HG03520 (cell line): ENCODE results near the gene TXNDC8.
A peak's percentile ranks its signal among the peaks of the same experiment; 100 is the strongest.
"Not testable (repeated sequence)": the region's sequence is repeated elsewhere in the genome, so short reads cannot be mapped to it uniquely, and the experiment has no call there.

Source experiments
- ATAC-seq: cut with Tn5 transposase; IDR thresholded peaks from one replicate; pipeline ENCODE4 v1.9.1; 2021; ENCODE audit warnings: mild to moderate bottlenecking, moderate library complexity; ENCODE audit not compliant: unreplicated experiment

Gene TXNDC8

DNA sequence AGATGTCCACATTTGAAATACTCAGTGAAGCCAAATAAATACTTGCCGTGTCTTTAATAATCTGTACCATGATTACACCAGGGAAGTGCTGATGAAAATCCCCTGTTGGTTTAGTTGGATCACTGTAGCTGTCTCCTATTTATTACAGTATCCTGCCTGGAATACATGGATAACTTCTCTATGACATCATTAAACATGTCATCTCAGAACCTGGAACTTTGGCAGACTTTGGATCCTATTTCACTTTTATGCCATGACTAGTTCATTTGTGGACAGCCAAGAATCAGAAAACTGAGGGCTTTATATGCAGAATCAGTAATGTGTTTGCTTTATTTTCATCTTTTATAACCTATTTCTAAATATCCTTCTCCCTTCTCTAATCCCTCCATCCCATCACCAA, at the start of gene TXNDC8:
TSS of gene TXNDC8 (minus strand) at position 137 of the 400 bp plus-strand sequence.
- no peak for ATAC-seq

DNA sequence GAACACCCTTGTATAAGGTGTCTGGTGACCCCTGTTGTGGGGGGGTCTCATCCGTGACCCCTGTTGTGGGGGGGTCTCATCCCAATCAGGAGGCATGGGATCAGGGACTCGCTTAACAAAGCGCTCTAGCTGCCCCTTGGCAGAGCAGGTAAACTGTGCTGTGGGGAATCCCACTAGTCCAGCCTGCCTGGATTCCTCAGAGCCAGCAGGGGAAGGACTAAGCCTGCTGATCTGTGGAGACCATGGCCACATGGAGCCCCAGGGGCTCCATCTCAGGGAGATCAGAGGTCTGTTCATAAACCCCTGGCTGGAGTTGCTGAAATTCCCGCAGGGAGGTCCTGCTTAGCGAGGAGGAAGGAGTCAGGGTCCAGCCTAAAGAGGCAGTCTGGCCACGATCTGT, 45.8 kb upstream of the TXNDC8 start:
- no peak for ATAC-seq

DNA sequence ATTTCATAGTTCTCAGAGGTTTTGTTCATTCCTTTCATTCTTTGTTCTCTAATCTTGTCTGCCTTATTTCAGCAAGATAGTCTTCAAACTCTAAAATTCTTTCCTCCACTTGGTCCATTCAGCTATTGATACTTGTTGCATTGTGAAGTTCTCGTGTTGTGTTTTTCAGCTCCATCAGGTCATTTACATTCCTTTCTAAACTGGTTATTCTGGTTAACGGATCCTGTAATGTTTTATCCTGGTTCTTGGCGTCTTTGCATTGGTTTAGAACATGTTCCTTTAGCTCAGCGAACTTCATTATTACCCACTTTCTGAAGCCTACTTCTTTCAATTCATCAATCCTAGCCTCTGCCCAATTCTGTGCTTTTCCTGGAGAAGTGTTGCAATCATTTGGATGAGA, 45.1 kb upstream of the TXNDC8 start:
- no peak for ATAC-seq

DNA sequence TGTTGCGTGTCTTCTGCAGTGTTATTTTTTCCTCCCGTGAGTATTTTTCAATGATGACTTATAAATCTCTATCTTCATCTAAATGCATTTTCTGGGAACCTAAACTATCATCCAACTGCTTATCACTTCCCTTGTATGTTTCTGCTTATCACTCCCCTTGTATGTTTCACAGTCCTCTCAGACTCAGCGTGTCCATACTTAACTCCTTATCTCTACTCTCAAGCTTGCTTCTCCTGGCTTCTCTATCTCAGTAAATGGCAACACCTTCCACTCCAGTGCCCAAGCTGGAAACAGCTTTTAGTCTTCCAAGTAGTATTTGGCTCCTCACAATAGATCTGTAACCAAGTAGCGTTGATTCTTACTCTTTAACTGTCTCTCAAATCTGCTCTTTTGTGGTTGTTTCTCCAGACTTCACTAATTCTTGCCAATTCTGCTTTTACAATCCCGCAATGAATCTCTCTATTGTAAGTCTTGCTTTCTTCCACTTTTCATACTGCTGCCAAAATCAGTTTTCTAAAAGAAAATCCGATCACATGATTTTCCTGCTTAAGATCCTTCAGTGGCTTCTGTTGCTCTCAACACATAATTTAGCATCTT, 33.8 kb upstream of the TXNDC8 start:
- no peak for ATAC-seq

DNA sequence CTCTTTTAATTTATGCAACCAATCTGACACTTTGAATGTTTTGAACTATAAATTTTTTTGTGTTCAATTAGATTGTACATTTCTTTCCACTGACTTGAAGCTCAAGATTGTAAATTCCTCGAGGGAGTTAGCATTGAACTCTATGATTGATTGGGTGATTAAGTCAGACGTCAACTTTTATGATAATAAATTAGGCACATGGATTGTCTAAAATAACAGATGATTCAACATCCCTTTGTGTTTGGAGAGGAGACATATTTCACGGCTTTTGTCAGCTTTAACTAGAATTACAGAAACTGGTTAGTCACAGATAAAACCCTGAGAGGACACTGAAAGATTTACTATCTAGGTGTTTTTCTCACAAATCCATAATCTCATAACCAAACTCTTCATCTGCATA, 32.7 kb upstream of the TXNDC8 start:
- no peak for ATAC-seq

DNA sequence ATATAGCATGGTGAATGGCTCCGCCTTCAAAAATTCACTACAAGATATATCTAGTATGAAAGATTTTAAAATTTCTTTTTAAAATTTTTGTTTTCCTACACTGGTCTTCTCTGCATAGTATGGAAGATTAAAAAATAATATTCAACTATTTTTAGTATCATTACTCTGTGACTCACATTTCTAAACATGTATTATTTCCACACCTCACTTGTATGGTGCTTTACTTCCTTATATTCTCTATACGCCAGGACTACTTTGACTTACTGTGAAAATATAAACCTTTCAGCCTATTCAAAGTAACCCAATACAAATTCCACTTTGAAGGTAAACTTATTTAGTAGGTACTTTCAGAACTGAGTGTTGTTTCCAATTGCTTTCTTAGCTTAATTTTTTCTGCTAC, 26.8 kb upstream of the TXNDC8 start:
- ATAC-seq, result no peak

DNA sequence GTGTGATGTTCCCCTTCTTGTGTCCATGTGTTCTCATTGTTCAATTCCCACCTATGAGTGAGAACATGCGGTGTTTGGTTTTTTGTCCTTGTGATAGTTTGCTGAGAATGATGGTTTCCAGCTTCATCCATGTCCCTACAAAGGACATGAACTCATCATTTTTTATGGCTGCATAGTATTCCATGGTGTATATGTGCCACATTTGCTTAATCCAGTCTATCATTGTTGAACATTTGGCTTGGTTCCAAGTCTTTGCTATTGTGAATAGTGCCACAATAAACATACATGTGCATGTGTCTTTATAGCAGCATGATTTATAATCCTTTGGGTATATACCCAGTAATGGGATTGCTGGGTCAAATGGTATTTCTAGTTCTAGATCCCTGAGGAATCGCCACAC, 21.3 kb upstream of the TXNDC8 start:
- ATAC-seq, result not testable (repeated sequence)

DNA sequence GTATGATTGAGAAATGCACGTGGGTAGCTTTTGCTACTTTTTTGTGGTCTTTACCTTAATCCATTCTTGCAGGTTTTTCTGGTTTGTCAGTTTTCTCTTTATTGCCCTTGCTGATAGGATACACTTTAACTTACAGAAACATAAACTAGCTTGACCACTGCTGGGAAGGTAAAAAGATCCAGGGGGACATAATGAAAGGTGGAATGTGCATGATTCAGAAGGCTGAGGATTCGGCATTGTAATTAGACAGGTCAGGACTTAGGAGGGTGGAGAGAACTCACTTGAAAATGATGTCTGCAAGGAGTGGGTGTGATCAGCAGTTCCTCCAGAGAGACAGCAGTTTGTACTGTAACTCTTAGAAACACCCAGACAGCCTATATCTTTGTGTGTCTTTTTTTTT, 19.8 kb upstream of the TXNDC8 start:
- ATAC-seq, result no peak

DNA sequence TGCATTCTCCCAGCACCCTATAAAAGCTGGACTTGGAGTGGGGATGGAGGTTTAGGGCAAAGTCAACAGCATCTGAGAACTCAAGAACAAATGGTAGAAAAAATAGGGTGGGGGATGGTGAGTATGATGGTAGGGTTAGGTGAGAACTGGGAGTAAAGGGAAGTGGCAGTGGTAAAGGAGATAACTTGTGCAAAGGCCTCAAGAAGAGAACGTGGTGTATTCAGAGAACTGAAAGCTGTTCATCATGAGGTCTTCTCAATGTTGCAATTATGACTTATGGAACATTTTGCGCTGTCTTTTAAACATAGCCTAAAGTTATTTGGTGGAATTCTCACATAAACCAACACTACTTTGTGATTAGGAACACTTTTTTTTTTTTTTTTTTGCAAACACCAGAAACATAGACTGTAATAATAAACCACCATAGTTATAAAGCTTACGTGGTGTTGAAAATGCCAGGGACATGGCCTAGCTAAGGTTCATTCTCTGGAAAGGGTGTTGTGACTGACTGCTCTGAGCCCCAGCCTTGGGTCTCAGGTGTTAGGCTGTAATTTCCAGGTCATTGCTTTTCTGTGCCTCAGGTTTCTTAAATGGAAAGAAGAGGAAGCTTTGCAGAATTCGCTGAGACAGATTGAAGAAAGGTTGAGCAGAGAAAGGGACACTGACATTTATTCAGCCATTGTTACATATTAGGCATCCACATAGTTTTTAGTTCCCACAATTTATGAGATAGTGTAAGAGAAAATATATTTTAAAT, 19.2 kb upstream of the TXNDC8 start:
- no peak for ATAC-seq

DNA sequence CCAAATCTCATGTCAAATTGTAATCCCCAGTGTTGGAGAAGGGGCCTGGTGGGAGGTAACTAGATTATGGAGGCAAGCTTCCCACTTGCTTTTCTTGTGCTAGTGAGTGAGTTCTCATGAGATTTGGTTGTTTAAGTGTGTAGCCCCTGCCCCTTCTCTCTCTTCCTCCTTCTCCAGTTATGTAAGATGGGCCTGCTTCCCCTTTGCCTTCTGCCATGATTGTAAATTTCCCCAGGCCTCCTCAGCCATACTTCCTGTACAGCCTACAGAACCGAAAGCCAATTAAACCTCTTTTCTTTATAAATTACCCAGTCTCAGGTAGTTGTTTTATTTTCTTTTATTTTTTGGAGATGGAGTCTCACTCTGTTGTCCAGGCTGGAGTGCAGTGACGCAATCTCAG, 18.2 kb upstream of the TXNDC8 start:
- ATAC-seq, result no peak

DNA sequence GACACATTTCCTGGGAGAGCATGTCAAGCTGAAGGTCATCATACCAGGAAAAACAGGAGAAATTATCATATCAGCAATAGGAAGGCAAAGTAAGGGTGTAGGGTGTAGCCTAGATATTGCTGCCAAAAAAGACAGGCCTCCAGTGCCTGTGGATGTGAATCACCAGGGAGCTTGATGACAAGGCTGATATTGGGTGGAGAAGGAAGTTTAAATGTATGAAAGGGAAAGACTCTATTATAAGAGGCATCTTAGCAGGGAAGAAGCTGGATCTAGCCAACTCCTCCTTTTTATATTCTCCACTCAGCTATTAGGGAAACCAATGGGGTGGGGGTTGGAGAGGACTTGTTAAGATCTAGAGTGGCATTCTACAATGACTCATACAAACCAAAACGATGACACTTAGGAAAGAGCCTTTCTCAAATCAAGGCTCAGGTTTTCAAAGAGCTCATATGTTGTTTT, 13.4 kb upstream of the TXNDC8 start:
- ATAC-seq, result no peak

DNA sequence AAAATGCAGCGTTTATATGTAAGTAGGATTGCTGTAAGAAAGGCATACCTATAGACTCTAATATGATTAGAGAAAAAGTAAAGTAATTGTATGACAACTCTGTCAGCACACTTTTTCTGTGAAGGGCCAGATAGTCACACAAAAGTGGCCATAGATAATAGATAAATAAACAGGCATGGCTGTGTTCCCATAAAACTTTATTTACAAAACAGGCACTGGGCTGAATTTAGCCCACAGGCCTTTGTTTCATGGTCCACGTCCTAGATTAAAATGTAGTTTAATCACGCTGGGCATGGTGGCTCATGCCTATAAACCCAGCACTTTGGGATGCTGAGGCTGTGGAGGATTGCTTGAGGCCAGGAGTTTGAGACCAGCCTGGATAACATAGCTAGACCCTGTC, 8.7 kb upstream of the TXNDC8 start:
- ATAC-seq, result no peak

DNA sequence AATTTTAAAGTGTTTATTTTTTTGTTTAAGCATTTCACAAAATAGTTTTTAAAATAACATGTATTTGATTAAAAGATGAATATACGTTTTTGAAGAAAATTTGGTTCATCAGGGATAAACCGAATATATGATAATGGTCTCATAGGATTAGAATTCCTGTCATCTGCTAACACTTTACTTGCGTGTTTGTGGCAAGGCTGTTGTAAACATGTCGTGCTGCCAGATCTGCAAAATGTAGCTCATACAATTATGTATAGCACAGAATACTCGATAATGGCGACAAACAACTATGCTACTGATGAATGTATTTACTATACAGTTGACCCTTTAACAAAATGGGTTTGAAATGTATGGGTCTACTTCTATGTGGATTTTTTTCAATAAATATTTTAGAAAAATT, 7.2 kb upstream of the TXNDC8 start:
- no peak for ATAC-seq

DNA sequence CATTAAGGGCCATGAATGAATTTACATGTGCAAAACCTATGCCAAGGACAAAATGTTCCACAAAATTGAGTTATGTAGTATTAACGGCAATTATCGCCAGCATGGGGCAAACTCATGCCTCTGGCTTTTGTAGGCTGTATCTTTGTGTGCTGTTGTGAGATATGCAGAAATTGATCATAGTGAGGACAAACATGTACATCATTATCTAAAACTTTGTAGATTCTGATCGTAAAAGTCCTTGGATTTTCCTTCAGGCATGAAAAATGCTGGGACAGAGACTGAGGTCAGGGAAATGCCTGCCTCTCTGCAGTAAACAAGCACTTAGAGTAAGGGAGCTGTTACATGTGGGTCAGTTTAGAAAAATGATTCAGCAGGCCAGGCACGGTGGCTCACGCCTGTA, 5.9 kb upstream of the TXNDC8 start:
- ATAC-seq, result no peak

DNA sequence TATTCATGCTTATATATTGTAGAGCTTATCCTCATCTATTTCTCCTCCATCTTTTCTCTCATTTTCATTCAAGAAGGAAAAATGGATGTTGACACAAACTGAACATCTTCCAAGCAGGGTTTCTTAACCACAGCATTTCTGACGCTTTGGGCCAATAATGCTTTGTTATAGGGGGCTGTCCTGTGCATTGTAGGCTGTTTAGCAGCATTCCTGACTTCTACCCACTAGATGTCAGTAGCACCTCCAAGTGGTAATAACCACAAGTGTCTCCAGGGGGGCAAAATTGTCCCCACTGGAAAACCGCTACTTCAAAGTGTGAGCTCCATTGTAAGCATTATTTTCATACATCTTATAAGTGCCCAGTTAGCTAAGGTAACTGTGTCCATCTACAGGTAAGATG, 2.6 kb upstream of the TXNDC8 start:
- ATAC-seq, result no peak

DNA sequence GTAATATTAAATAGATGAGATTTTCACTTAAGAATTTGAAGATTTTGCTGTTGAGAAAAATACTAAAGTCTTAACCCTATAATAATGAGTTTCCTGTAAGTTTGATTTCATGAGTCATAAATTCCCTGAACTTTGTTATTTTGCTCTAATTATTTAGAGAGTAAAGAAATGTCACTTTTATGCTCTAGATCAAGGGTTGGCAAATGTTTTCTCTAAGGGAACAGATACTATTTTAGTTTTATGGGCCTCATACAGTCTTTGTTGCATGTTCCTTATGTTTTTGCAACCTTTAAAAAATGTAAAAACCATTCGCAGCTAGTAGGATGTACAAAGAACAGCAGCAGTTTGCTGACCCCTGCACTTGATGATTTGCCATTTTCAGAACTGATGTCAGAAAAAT, 480 bp upstream of the TXNDC8 start:
- ATAC-seq, result no peak

DNA sequence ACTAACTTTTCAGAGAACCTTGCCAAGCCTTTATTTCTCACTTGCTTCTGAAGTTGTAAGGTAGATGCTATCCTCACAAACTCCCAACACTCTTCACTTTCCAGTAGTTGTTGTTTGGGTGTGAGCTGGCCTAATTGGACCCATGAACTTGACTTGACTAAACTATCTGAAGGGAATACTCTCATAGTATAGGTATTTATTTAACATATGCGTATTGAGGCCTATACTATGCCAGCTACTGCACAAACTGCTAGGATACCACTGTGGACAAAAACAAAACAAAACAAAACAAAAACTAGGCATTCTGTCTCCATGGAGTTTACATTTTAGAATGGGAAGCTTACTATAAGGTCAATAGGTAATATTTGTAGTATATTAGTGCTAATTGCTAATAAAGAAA, 1.3 kb downstream of the TXNDC8 start:
- no peak for ATAC-seq

DNA sequence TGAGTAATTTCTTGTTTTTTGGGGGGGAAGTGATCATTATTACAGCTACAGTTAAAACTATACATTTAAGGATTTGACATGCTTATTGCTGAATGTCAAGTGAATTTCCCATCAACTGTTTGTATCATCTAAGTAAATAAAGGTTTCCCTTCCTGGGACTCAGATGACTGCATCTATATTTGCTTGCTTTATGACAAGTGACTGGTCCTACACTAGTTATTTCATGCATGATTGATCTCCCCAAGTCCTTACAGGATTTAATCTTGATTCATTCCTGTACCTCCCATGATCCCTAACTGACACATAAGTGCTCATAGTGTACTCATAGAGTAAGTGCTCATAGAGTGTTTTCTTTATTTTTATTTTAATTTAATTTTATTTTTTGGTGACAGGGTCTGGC, 2.8 kb downstream of the TXNDC8 start:
- no peak for ATAC-seq

DNA sequence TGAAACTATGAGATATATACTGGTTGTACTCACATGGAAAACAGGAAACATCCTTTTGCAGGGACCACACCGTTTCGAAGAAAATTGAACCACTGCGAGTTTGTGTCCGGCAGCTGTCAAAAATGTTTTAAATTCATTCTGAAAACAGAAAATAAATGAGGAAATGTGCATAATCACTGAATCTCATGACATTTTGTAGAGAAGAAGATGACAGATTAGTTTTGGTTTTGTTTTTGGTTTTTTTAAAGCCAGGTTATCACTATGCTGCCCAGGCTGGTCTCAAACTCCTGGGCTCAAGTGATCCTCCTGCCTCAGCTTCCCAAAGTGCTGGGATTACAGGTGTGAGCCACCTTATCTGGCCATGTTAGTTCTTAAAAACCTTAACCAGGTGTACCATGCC, 3.5 kb downstream of the TXNDC8 start:
- peak; percentile 79 for ATAC-seq

DNA sequence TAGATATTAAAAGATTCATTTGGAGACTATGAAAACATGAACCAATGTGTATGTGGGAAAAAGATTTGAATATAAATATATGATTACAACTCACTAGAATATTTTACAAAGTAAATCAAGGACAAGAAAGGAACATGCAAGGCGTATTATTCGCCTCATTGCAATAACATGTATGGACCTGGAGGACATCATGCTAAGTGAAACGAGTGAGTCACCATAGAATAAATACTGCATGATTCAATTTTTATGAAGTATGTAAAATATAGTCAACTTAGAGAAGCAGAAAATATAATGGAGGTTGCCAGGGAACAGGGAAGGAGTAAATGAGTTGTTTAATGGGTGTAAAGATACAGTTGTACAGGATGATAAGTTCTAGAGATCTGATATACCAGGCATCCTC, 4.9 kb downstream of the TXNDC8 start:
- ATAC-seq, result no peak

DNA sequence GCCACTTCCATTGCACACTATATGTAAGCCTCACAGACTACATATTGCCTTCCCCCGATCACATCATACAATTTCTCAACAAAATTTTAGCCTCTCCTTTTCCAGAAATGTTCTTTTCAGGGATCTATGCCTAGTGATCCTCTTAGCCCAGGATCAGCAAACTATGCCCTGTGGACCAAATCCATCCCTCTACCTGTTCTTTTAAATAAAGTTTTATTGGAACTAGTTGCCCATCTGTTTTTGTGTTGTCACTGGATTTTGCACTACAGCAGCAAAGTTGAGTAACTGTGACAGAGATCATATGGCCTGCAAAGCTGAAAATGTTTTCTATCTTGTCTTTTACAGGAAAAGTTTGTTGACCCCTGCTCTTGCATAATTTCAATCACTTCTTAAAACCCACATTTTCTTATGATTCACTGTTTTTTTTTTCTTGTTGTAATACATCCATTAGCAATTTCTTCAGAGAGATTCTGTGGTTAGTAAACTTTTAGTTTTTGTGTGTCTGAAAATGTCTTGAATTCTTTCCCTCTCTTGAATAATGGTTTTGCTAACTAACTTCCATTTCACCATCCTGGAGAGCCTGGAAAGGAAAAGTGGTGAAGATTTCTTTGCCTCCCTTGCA, 7.1 kb downstream of the TXNDC8 start:
- ATAC-seq, result no peak

DNA sequence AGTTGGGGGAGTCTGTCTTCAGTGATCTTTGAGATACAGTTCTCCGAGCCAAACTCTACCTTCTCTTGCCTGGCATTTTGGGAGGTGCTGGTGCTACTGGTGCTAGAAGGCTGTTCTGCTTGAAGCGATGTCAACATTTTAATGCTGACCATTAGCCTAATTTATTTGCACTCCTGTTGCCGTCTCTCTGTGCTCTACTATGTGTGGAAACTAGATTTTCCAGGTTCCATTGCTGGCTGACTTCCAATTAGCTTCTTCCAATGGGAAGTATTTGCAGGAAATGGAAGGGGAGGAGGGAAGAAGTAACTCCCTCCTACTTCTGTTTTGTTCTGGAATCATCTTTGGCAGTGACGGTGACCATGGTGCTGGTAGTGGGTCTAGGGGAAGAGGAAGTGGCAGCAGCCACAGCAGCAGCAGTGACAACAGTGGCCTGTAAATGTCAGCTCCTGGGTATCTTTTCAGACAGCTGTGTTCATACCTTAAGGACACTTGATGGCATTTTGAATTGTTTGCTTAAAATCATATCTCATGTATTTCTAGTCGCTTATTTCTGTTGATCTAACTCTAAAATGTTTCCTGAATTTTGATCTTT, 7.9 kb downstream of the TXNDC8 start:
- no peak for ATAC-seq
